Fibroblast of skin of left biceps (primary cell): ENCODE measurements around the gene CDH18.

ENCODE experiments used
- DNase-seq, 2 experiments: peaks; one replicate each; pipeline ENCODE4 v3.0.0-alpha.2; 2013; ENCODE audit warnings: low read depth in 2 of 2

Gene CDH18

GRCh38 chr5:19987612-19988361, at the start of gene CDH18:
Gene CDH18 (minus strand): TSS chr5:19988200. CDS start chr5:19838986, 149,214 bp downstream.
- DNase-seq = peak; percentile 28 to 39

- no peak for DNase-seq
These were observed 46.7 kb upstream of the CDH18 start for GRCh38 chr5:20034717-20035116.

GRCh38 chr5:20033881-20034280, 45.9 kb upstream of the CDH18 start:
- no peak for DNase-seq

GRCh38 chr5:20032896-20033295, 44.9 kb upstream of the CDH18 start:
- DNase-seq = no peak

- DNase-seq = no peak
These were observed 42.1 kb upstream of the CDH18 start for GRCh38 chr5:20030125-20030524.

- DNase-seq = no peak
These were observed 41.3 kb upstream of the CDH18 start for GRCh38 chr5:20029266-20029665.

GRCh38 chr5:20028506-20028905, 40.5 kb upstream of the CDH18 start:
- no peak for DNase-seq

- DNase-seq = no peak
These were observed 35.7 kb upstream of the CDH18 start for GRCh38 chr5:20023686-20024180.

- no peak for DNase-seq
These were observed 32.2 kb upstream of the CDH18 start for GRCh38 chr5:20020247-20020646.

- no peak for DNase-seq
These were observed 29.0 kb upstream of the CDH18 start for GRCh38 chr5:20017021-20017420.

GRCh38 chr5:20000416-20000815, 12.4 kb upstream of the CDH18 start:
- DNase-seq = peak; percentile 33 to 41

GRCh38 chr5:19988457-19988856, 457 bp upstream of the CDH18 start:
- DNase-seq = no peak

GRCh38 chr5:19986806-19987205, 1.2 kb downstream of the CDH18 start:
- no peak for DNase-seq

GRCh38 chr5:19986031-19986619, 1.9 kb downstream of the CDH18 start:
- peak; percentile 77 to 82 for DNase-seq

- DNase-seq = no peak
These were observed 9.5 kb downstream of the CDH18 start for GRCh38 chr5:19978476-19978875.

GRCh38 chr5:19977099-19977498, 10.9 kb downstream of the CDH18 start:
- DNase-seq = no peak

- no peak for DNase-seq
These were observed 12.2 kb downstream of the CDH18 start for GRCh38 chr5:19975795-19976194.

- no peak for DNase-seq
These were observed 27.5 kb downstream of the CDH18 start for GRCh38 chr5:19960451-19960850.

- no peak for DNase-seq
These were observed 28.1 kb downstream of the CDH18 start for GRCh38 chr5:19959830-19960384.

GRCh38 chr5:19950897-19951296, 37.1 kb downstream of the CDH18 start:
- DNase-seq = no peak

GRCh38 chr5:19940192-19940591, 47.8 kb downstream of the CDH18 start:
- DNase-seq = no peak

GRCh38 chr5:19930451-19930850, 57.5 kb downstream of the CDH18 start:
- DNase-seq = no peak
